Left hindlimb (tissue), 1 donor: ENCODE measurements around the gene TMEFF1.

ENCODE experiments used
- DNase-seq: peaks from one replicate; pipeline ENCODE4 v3.0.0-alpha.2; 2018

TMEFF1 gene

GRCh38 chr9:100447041-100447440 is 25.9 kb upstream of the TMEFF1 start:
- DNase-seq, result no peak

- no peak for DNase-seq
Measured at GRCh38 chr9:100448266-100448665, 24.7 kb upstream of the TMEFF1 start.

- DNase-seq, result no peak
Measured at GRCh38 chr9:100449420-100449819, 23.5 kb upstream of the TMEFF1 start.

- no peak for DNase-seq
Measured at GRCh38 chr9:100452894-100453293, 20.1 kb upstream of the TMEFF1 start.

- no peak for DNase-seq
Measured at GRCh38 chr9:100455470-100455869, 17.5 kb upstream of the TMEFF1 start.

- DNase-seq, result no peak
Measured at GRCh38 chr9:100457517-100457916, 15.4 kb upstream of the TMEFF1 start.

GRCh38 chr9:100459963-100460362 is 13.0 kb upstream of the TMEFF1 start:
- DNase-seq, result no peak

- DNase-seq, result no peak
Measured at GRCh38 chr9:100465274-100465673, 7.7 kb upstream of the TMEFF1 start.

GRCh38 chr9:100465761-100466160 is 7.2 kb upstream of the TMEFF1 start:
- DNase-seq, result no peak

GRCh38 chr9:100466171-100466828 is 6.6 kb upstream of the TMEFF1 start:
- DNase-seq, result no peak

GRCh38 chr9:100466829-100467221 is 6.1 kb upstream of the TMEFF1 start:
- DNase-seq, result no peak

GRCh38 chr9:100468041-100468440 is 4.9 kb upstream of the TMEFF1 start:
- no peak for DNase-seq

GRCh38 chr9:100472268-100472667 is 681 bp upstream of the TMEFF1 start:
- no peak for DNase-seq

- DNase-seq, result peak; percentile 54
Measured at GRCh38 chr9:100473276-100474081, 530 bp downstream of the TMEFF1 start.

GRCh38 chr9:100474082-100474923 is 1.4 kb downstream of the TMEFF1 start:
- DNase-seq, result no peak

GRCh38 chr9:100474924-100475276 is 2.0 kb downstream of the TMEFF1 start:
- no peak for DNase-seq

- no peak for DNase-seq
Measured at GRCh38 chr9:100477241-100477640, 4.3 kb downstream of the TMEFF1 start.

- no peak for DNase-seq
Measured at GRCh38 chr9:100478192-100478591, 5.2 kb downstream of the TMEFF1 start.

- no peak for DNase-seq
Measured at GRCh38 chr9:100479820-100480219, 6.9 kb downstream of the TMEFF1 start.

- no peak for DNase-seq
Measured at GRCh38 chr9:100485196-100485595, 12.2 kb downstream of the TMEFF1 start.

GRCh38 chr9:100486479-100487176 is 13.7 kb downstream of the TMEFF1 start:
- no peak for DNase-seq

GRCh38 chr9:100488177-100488576 is 15.2 kb downstream of the TMEFF1 start:
- no peak for DNase-seq

GRCh38 chr9:100489836-100490235 is 16.9 kb downstream of the TMEFF1 start:
- DNase-seq, result no peak
